Fibroblast of mammary gland (primary cell): ENCODE measurements around the gene COASY.

ENCODE experiments used
- DNase-seq: peaks from one replicate; pipeline ENCODE4 v3.0.0-alpha.2; 2010; ENCODE audit warnings: low read depth
- H3K4me3 ChIP-seq: 2 replicates; pipeline ENCODE4 v1.5.1; 2011; ENCODE audit warnings: low read depth, mild to moderate bottlenecking, low read length, moderate library complexity; ENCODE audit not compliant: control insufficient read depth
- CTCF ChIP-seq: conservative IDR thresholded peaks from 2 replicates; pipeline ENCODE4 v1.5.1; 2011; ENCODE audit warnings: low read depth, low read length, inconsistent platforms; ENCODE audit not compliant: control insufficient read depth, insufficient read depth

Gene COASY

GRCh38 chr17:42577140-42577531 is 15.2 kb downstream of the COASY start:
- DNase-seq = no peak
- TF ChIP-seq CTCF = no peak
- H3K4me3 ChIP-seq = peak overlapping the region; percentile 93

GRCh38 chr17:42577532-42578281 is 15.8 kb downstream of the COASY start, which contains the start of gene PSMC3IP:
Gene PSMC3IP (minus strand): TSS chr17:42577729. CDS start chr17:42577686, 43 bp downstream.
- peak within 1 kb of the TSS; percentile 93 for H3K4me3 ChIP-seq
- peak; percentile 92 for DNase-seq
- TF ChIP-seq CTCF = peak; percentile 23

GRCh38 chr17:42578282-42578869 is 16.4 kb downstream of the COASY start:
- TF ChIP-seq CTCF = peak; percentile 79
- DNase-seq = peak; percentile 76

GRCh38 chr17:42579794-42580551 is 18.0 kb downstream of the COASY start:
- no peak for DNase-seq

More at GRCh38 chr17:42578282-42578869, 16.4 kb downstream of the COASY start:
- H3K4me3 ChIP-seq = peak overlapping the region; percentile 93

GRCh38 chr17:42581744-42582270 is 19.9 kb downstream of the COASY start:
- H3K4me3 ChIP-seq = no peak overlapping the region
- DNase-seq = no peak
- no peak for TF ChIP-seq CTCF

More at GRCh38 chr17:42579794-42580551, 18.0 kb downstream of the COASY start:
- no peak overlapping the region for H3K4me3 ChIP-seq
- TF ChIP-seq CTCF = no peak

- no peak for TF ChIP-seq CTCF
- H3K4me3 ChIP-seq = no peak overlapping the region
- DNase-seq = no peak
These were observed 22.9 kb downstream of the COASY start for GRCh38 chr17:42584880-42585279.
